Right ventricle myocardium superior (tissue), 1 donor: ENCODE results near the gene TSPAN3. TPM values are rescaled to one million over a fixed set of nuclear protein-coding genes. Genes with fewer than 3 reads are reported as not detected.

Experiments used
- ATAC-seq: fragments of 200-7000 bp; cut with Tn5 transposase; one replicate; pipeline ENCODE4 v1.9.1; 2020; ENCODE audit warnings: mild to moderate bottlenecking; ENCODE audit not compliant: poor library complexity
- DNase-seq: peaks from one replicate; pipeline ENCODE4 v3.0.0-alpha.2; 2020
- intact Hi-C: fragments of 100-400 bp; cut with DNase I; formaldehyde crosslinking; loops from one replicate; pipeline ENCODE4 v1.11.2; 2022
- total RNA-seq: library from RNA; stranded (reverse); fragmentation: NEBNext Ultra II Directional; extraction: Animal tissue kit (Norgen Biotek cat#: 25700); gene quantifications from one replicate; pipeline ENCODE4 v1.2.1, GENCODE V29; 2021
- donor health status: DM: no; HTN: yes; CAD: no; lungs with severe emphysema.

The TSPAN3 gene
- total RNA-seq, 1 donor from 2014 or later: 85.2 TPM

GRCh38 chr15:77060546-77060945 is 10.4 kb downstream of the TSPAN3 start:
- intact Hi-C loops: no loop called here
- ATAC-seq (peak; percentile 89), DNase-seq (no peak)

DNA sequence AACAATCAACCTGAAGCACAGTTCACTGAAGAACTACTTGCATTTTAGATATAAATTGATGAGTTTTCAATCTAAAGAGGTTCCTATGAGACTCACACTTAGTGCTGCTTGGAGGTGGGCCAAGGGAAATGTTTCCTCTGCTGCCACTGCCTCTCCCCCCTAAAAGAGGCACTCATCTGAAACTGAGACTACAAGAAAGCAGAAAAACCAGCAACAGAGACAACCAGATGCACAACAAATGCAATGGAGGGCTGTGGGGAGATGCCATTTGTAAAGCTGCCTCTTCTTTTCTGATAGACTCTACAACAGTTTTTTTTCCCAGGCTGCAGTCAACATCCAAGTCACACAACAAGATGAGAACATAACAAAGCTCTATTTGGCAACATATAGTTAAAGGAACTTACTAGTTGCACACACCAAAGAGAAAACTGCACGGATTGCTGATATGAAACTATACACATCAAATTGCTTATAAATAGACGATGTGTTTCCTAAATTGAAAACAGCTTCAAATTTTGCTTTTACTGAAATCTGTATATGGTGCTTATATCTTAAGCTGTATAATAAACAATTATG is 11.0 kb downstream of the TSPAN3 start:
- DNase-seq (no peak), ATAC-seq (no peak)
- intact Hi-C loops: no loop called here

GRCh38 chr15:77058468-77058867 is 12.4 kb downstream of the TSPAN3 start:
- ATAC-seq: no peak
- no peak for DNase-seq
- intact Hi-C loops: no loop called here

DNA sequence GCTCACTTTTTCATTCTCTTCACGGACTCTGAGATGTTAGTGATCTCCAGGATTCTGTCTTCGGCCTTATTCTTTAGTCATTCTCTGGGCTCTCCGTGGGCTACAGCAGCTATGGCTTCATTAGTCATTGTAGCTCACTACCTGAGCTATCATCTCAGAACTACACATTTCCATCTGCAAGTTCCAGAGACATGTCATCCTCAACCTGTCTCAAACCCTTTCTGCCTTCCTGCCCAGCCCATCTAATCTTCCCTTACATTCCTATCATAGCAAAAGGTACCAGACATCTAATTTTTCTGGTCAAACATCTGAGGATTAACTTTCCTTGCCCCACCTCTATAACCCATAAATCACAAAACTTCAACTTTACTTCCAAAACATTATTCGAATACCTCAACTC is 13.2 kb downstream of the TSPAN3 start:
- intact Hi-C loops: no loop called here
- DNase-seq (no peak), ATAC-seq (no peak)

DNA sequence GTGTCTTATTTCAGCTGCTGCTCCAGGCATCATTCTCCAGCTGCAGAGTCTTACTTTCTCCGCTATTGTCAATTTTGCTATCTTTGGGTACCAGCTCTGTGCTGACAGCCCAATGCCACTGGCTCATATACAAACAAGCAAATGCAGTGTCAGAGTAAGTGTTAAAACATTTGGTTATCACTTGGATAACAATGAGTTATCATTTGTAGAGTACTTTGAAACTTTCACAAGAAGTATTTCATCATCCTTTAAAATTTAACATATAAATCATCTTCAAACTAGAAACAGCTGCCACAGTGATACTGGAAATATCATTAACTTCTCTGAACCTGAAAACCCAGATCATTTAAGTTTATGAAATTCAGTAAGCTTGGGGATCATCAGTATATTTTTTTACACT is 13.8 kb downstream of the TSPAN3 start:
- ATAC-seq (no peak), DNase-seq (no peak)
- intact Hi-C loops: no loop called here

DNA sequence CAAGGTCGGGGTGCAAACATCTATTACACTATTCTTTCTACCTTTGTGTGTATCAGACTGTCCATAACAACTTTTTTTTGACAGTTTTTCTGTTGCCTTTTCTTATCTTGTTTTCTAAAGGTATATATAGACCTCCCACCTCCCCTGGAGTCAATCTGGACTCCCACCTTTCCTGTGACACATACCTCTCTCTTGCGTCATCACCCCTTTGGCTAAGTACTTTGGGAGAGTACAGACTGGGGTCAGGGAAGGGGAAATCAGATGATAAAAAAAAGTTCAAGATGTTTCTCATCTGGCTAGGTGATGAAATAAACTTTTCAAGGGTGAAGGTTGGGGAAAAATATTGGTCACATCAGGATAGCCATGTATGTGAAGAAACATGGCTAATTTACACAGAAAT is 17.2 kb downstream of the TSPAN3 start:
- DNase-seq: no peak
- intact Hi-C loops: no loop called here
- no peak for ATAC-seq

DNA sequence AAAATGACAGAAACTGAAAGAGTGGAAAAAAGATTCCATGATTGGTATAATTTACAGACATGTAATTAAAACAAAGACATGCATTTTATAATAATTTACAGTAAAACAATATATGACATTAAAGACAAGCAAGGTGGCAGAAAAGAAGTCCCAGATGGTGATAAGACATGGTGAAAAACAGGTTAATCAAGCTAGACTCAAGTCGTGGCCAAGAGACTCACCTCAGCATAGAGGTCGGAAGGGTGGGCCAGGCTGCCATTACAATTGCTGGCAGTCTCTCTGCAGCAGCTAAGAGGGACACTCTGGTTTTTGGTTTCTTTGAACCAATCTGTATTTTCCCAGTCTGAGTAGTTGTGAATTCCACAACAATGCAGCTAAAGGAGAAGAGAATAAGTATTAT is 18.4 kb downstream of the TSPAN3 start:
- intact Hi-C loops: no loop called here
- no peak for DNase-seq
- ATAC-seq: no peak

DNA sequence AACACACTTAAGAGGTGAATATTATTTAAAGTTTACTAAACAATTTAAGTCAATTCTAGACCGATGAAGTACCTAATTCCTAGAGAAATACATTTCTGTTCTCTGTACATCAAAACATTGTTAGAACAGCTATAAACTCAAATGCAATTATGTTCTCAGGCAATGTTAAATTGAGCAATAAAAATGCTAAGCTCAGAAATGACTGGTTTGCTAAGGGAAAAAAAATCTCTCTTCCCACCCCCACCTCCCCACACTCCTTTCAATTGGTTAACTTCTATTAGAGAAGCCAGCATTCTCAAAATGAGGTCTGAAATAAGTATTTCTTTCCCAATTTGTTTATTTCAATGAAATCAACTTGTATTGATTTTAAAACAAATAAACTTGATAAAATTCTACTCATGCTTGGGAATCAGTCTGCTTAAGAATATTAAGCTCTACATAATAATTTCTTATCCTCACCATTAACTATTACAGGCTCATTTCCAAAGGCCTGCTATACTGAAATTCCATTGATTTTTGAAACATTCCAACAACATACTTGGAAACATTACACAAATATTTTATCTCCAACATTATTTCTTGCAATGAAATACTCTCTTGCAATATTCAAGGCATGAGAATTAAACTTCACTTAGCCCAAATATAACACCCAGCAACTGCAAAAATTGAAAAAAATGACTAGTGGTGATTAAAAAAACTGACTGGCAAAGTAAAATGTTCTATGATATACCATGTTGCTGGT is 22.6 kb downstream of the TSPAN3 start:
- no peak for DNase-seq
- no peak for ATAC-seq
- intact Hi-C loops: no loop called here

GRCh38 chr15:77046704-77047412 is 24.1 kb downstream of the TSPAN3 start:
- intact Hi-C loops: no loop called here
- ATAC-seq: no peak
- no peak for DNase-seq

GRCh38 chr15:77045985-77046384 is 24.9 kb downstream of the TSPAN3 start:
- intact Hi-C loops: no loop called here
- no peak for ATAC-seq
- no peak for DNase-seq

DNA sequence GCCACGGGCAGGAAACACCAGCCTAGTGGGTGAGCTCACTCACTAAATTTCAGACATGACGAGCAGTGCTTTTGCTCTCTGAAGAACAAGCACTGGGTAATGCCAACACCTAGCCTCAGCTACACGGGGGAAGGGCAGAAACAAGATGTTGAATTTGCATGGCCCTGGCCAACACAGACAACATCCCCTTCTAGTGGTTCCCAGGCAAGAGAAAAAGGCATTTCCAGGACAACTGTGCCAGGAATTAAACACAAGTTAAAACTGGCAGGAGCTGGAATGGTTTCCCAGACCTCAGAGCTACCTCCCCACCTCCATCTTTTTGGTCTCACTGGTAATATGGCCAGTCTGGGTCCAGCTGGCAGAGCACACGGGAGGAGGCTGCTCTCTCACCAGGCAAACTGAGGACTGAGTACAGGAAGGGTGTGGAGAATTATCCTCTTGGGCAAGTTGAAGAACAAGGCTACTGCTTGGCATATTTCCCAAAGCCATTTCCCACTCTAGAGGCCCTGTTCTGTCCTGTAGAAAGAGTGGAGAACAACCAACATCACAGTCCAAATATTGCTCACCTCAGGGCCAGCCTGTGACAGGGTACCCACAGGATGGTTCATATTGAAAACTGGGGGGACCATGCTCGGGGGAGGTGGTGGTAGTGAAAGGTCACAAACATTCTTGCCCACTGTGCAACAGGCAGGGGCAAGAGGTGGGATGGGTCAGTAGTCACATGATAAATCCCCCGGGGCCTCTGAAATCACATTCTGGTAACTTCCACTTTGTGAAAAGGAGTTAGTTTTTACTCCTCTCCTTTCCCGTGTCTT is 26.5 kb downstream of the TSPAN3 start:
- ATAC-seq: peak; percentile 26
- DNase-seq: peak; percentile 20
- intact Hi-C loops: no loop called here

- no peak for ATAC-seq
- intact Hi-C loops: no loop called here
- peak; percentile 24 for DNase-seq
Measured at GRCh38 chr15:77042955-77043920, 27.7 kb downstream of the TSPAN3 start.

- intact Hi-C loops: no loop called here
- DNase-seq: peak; percentile 19
- ATAC-seq: no peak
Measured at GRCh38 chr15:77042245-77042919, 28.5 kb downstream of the TSPAN3 start.

DNA sequence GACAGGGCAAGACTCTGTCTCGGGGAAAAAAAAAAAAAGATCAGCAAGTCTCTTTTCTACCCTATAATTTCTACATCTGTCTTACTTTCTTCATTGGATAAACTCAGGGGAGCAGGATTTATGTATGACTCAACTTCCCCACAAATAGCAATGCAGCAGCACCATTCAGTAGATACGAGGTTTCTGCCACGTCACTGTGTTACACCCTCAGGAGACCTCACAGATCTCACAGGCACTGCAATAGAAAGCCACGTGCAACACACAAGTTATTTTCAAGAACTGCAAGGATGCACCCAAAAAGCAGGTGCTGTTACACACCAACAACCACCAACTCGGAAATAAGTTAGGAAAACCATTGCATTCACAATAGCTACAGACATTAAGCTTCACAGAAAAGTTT is 30.2 kb downstream of the TSPAN3 start:
- intact Hi-C loops: no loop called here
- no peak for ATAC-seq
- DNase-seq: no peak

GRCh38 chr15:77039848-77040247 is 31.1 kb downstream of the TSPAN3 start:
- ATAC-seq: no peak
- DNase-seq: peak; percentile 24
- intact Hi-C loops: no loop called here

GRCh38 chr15:77039217-77039533 is 31.7 kb downstream of the TSPAN3 start:
- ATAC-seq (no peak), DNase-seq (no peak)
- intact Hi-C loops: no loop called here

GRCh38 chr15:77038312-77039216 is 32.3 kb downstream of the TSPAN3 start:
- DNase-seq (no peak), ATAC-seq (no peak)
- intact Hi-C loops: no loop called here
